GM19351 (cell line): ENCODE measurements around the gene ZNF483.
"Not testable (repeated sequence)": the region's sequence is repeated elsewhere in the genome, so short reads cannot be mapped to it uniquely, and the experiment has no call there.

Experiments used
- ATAC-seq: cut with Tn5 transposase; IDR thresholded peaks from one replicate; pipeline ENCODE4 v1.9.1; 2021; ENCODE audit warnings: mild to moderate bottlenecking, moderate library complexity; ENCODE audit not compliant: unreplicated experiment

The ZNF483 gene

DNA sequence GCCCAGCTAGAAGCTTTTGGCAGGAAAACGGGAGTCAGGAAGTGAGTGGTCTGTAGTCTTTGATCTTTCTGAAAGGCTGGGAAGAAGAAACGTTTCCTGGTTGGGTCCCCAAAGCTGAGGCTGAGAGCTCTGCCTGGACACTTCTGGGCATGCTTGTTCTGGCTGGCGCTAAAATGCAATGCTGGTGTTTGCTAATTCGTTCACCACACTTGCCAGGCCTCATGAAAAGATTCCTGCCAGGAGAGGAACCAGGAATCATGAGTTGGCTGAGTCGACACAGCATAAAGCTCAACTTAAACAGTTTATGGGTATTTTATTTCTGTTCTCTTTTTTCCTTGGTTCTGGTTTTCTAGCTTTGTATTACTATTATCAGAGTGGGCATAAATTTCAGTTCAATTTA is 85.2 kb downstream of the ZNF483 start:
- no peak for ATAC-seq

GRCh38 chr9:111610845-111611244 is 85.9 kb downstream of the ZNF483 start:
- ATAC-seq: no peak

DNA sequence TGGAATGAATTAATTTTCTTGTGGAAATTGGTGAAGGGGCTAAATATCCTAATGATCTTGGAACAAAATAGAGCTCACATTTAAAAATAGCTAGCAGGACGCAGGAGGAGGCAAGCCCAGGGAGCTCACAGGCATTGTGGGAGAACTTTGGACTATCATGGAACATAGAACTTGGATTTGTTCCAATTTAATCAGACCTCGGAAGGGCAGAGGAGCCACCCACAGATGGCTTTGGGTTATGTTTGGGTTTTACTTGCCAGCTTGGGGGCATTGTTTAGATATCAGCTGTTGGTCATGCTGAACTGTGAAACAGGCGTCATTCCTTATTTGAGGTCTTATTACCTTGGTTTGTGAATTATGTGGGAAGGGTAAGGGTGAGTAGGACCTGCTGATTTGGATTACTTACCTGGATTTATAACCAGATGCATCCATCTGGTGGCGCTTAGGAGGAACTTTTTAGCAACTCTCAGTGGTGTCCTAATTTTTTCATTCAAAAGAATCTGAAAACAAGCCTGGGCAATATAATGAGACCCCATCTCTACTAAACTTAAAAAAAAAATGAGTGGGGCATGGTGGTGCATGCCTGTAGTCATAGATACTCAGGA is 88.6 kb downstream of the ZNF483 start:
- no peak for ATAC-seq

- ATAC-seq: no peak
Measured at GRCh38 chr9:111615928-111616327, 90.9 kb downstream of the ZNF483 start.

DNA sequence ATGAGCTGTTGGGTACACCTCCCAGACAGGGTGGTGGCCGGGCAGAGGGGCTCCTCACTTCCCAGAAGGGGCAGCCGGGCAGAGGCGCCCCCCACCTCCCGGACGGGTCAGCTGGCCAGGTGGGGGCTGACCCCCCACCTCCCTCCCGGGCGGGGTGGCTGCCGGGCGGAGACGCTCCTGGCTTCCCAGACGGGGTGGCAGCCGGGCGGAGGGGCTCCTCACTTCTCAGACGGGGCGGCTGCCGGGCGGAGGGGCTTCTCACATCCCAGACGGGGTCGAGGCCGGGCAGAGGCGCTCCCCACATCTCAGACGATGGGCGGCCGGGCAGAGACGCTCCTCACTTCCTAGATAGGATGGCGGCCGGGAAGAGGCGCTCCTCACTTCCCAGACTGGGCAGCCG is 92.4 kb downstream of the ZNF483 start:
- not testable (repeated sequence) for ATAC-seq

GRCh38 chr9:111621895-111622480 is 97.0 kb downstream of the ZNF483 start:
- peak; percentile 63 for ATAC-seq

GRCh38 chr9:111622626-111623025 is 97.6 kb downstream of the ZNF483 start:
- no peak for ATAC-seq
